K562 (cell line): ENCODE data around the gene TAF1L. TPM values are rescaled to one million over a fixed set of nuclear protein-coding genes. Genes with fewer than 3 reads are reported as not detected.

Experiments
- ATF1 ChIP-seq, 2 experiments: fragments of 450-650 bp in 1 of 2; IDR thresholded peaks; 2 replicates each; pipeline ENCODE4 v1.6.1; 2016; ENCODE audit warnings: missing compliant biosample characterization in 1 of 2, missing genetic modification characterization in 1 of 2
- CREBBP ChIP-seq: IDR thresholded peaks from one replicate; pipeline ENCODE4 v1.6.1; 2012; ENCODE audit warnings: low read depth, mild to moderate bottlenecking, control low read depth, inconsistent platforms, low read length
- ELK1 ChIP-seq: sonication (generic); formaldehyde crosslinking; IDR thresholded peaks from 2 replicates; pipeline ENCODE4 v1.8.1; 2022; ENCODE audit warnings: missing genetic modification reagents
- ETV6 ChIP-seq, 3 experiments: fragments of 150-350 bp in 1 of 3; sonication (generic) in 1 of 3; formaldehyde crosslinking in 1 of 3; IDR thresholded peaks; 2 replicates each; pipeline versions ENCODE4 v1.6.1 to v1.8.0; 2014 to 2022; ENCODE audit warnings: borderline replicate concordance in 2 of 3, low read depth in 2 of 3, antibody characterized with exemption in 1 of 3, low read length in 1 of 3, mild to moderate bottlenecking in 1 of 3, missing genetic modification reagents in 1 of 3
- HCFC1 ChIP-seq: IDR thresholded peaks from 2 replicates; pipeline ENCODE4 v1.6.1; 2012; ENCODE audit warnings: low read depth, low read length, improper control_type of control experiment
- HDAC1 ChIP-seq, 2 experiments: fragments of 450-650 bp; IDR thresholded peaks; 2 replicates each; pipeline ENCODE4 v1.6.1; 2016 to 2017; ENCODE audit warnings: inconsistent platforms in 1 of 2, mild to moderate bottlenecking in 1 of 2, moderate library complexity in 1 of 2
- IRF1 ChIP-seq: sonication (generic); formaldehyde crosslinking; IDR thresholded peaks from 2 replicates; pipeline ENCODE4 v1.8.0; 2022; ENCODE audit warnings: missing genetic modification reagents, mild to moderate bottlenecking, borderline replicate concordance
- MECOM ChIP-seq: fragments of 250-450 bp; sonication (Bioruptor Pico); IDR thresholded peaks from 2 replicates; pipeline ENCODE4 v1.8.0; 2022; ENCODE audit warnings: inconsistent platforms
- NRF1 ChIP-seq, 2 experiments: fragments of 450-650 bp; IDR thresholded peaks in 1 of 2; conservative IDR thresholded peaks in 1 of 2; 2 replicates each; pipeline ENCODE4 v1.6.1; 2014; ENCODE audit warnings: mild to moderate bottlenecking in 2 of 2
- POLR2B ChIP-seq: fragments of 450-650 bp; IDR thresholded peaks from 2 replicates; pipeline ENCODE4 v1.6.1; 2018; ENCODE audit warnings: low read depth; ENCODE audit not compliant: partially characterized antibody
- PREB ChIP-seq: sonication (generic); formaldehyde crosslinking; IDR thresholded peaks from 2 replicates; pipeline ENCODE4 v1.8.1; 2023; ENCODE audit warnings: mild to moderate bottlenecking, missing genetic modification reagents
- RFX1 ChIP-seq: fragments of 450-650 bp; IDR thresholded peaks from 2 replicates; pipeline ENCODE4 v1.6.1; 2016; ENCODE audit warnings: mild to moderate bottlenecking, moderate library complexity
- RHOXF2B ChIP-seq: fragments of 250-450 bp; sonication (Bioruptor Pico); conservative IDR thresholded peaks from 2 replicates; pipeline ENCODE4 v1.5.1; 2021
- SREBF2 ChIP-seq: sonication (generic); formaldehyde crosslinking; IDR thresholded peaks from 2 replicates; pipeline ENCODE4 v1.4.0; 2020; ENCODE audit warnings: mild to moderate bottlenecking, missing genetic modification reagents
- SRSF1 ChIP-seq: fragments of 200-400 bp; formaldehyde crosslinking; IDR thresholded peaks from 2 replicates; pipeline ENCODE4 v1.6.1; 2017; ENCODE audit warnings: mild to moderate bottlenecking, low read depth, low read length, moderate library complexity
- THRAP3 ChIP-seq: fragments of 450-650 bp; IDR thresholded peaks from 2 replicates; pipeline ENCODE4 v1.6.1; 2016; ENCODE audit warnings: mild to moderate bottlenecking, inconsistent platforms, borderline replicate concordance
- ZNF133 ChIP-seq: fragments of 250-450 bp; sonication (Bioruptor Pico); IDR thresholded peaks from 2 replicates; pipeline ENCODE4 v1.4.0; 2020; ENCODE audit warnings: mild to moderate bottlenecking
- ZNF217 ChIP-seq: sonication (generic); formaldehyde crosslinking; IDR thresholded peaks from 2 replicates; pipeline ENCODE4 v1.8.0; 2022; ENCODE audit warnings: mild to moderate bottlenecking, missing genetic modification reagents
- ZNF408 ChIP-seq: fragments of 250-450 bp; sonication (Bioruptor Pico); IDR thresholded peaks from 2 replicates; pipeline ENCODE4 v1.4.0; 2020; ENCODE audit warnings: low read depth, mild to moderate bottlenecking, moderate library complexity
- ZNF589 ChIP-seq: fragments of 200-800 bp; sonication (Bioruptor generic); IDR thresholded peaks from 2 replicates; pipeline ENCODE4 v1.6.1; 2016; ENCODE audit warnings: low read depth, missing genetic modification characterization, missing compliant biosample characterization
- ZNF609 ChIP-seq: sonication (generic); formaldehyde crosslinking; IDR thresholded peaks from 2 replicates; pipeline ENCODE4 v1.8.1; 2023; ENCODE audit warnings: missing genetic modification reagents, mild to moderate bottlenecking, borderline replicate concordance
- polyA plus RNA-seq, 8 experiments: library from polyadenylated mRNA; depleted of rRNA in 4 of 8; stranded (reverse) in 5 of 8; unstranded in 3 of 8; fragments of >200 nt; fragmentation: Nextera tagmentation in 2 of 8; fragmentation: Illumina TruSeq in 1 of 8; extraction: Ambion mirVana in 2 of 8; extraction: Trizol in 1 of 8; gene quantifications; 2 replicates each; pipeline versions ENCODE4 v1.2.1 to v1.2.3, GENCODE V29; 2011 to 2014; ENCODE audit warnings: inconsistent platforms in 1 of 8, missing spikeins in 1 of 8
- total RNA-seq, 7 experiments: library from RNA; depleted of rRNA in 6 of 7; stranded (reverse); fragments of >200 nt in 6 of 7; fragmentation: Illumina TruSeq in 2 of 7; extraction: Trizol in 2 of 7; gene quantifications; 2 replicates each; pipeline versions ENCODE4 v1.2.1 to v1.2.3, GENCODE V29; 2011 to 2021; ENCODE audit warnings: low replicate concordance in 1 of 7

Gene TAF1L
- total and polyA plus RNA-seq, 9 of the 15 experiments (the other 6 are each of a cell fraction or from before 2014, with no cell fraction given) = 0.01 to 0.04 (median 0.03) TPM; not detected in 3

- TF ChIP-seq ATF1 (CRISPR knock-in tag; IDR thresholded peaks at IDR 0.05) (no peak), ATF1 (tag; IDR thresholded peaks at IDR 0.05) (no peak), NRF1 (conservative IDR thresholded peaks at IDR 0.05 in 1 of 2, IDR thresholded peaks at IDR 0.05 in 1 of 2) (no peak), CREBBP (no peak), ZNF589 (CRISPR knock-in tag) (no peak), SRSF1 (no peak), ELK1 (CRISPR knock-in tag) (no peak), RHOXF2B (no peak), HCFC1 (no peak), RFX1 (no peak), SREBF2 (CRISPR knock-in tag) (no peak), POLR2B (no peak), ZNF133 (CRISPR knock-in tag) (no peak), ZNF408 (CRISPR knock-in tag) (no peak), MECOM (no peak), ZNF217 (CRISPR knock-in tag) (no peak), HDAC1 (IDR thresholded peaks at IDR 0.05) (no peak), THRAP3 (no peak), PREB (CRISPR knock-in tag) (no peak), ZNF609 (CRISPR knock-in tag) (no peak), IRF1 (CRISPR knock-in tag) (no peak), ETV6 (IDR thresholded peaks at IDR 0.05; ENCODE audit: borderline replicate concordance in 1 of 2, low read depth in 2 of 2, low read length in 1 of 2) (no peak), ETV6 (CRISPR knock-in tag; IDR thresholded peaks at IDR 0.05; ENCODE audit: borderline replicate concordance) (no peak)
These were observed 3.5 kb downstream of the TAF1L start (continued) for GRCh38 chr9:32631991-32632390.
